ENCODE results near the gene SLC12A9.
A peak's percentile ranks its signal among the peaks of the same experiment; 100 is the strongest.

The SLC12A9 gene

GRCh38 chr7:100835903-100836811 lies 16.4 kb upstream of the SLC12A9 start (continued):
- TF ChIP-seq REST (tag by site-specific recombination; IDR thresholded peaks at IDR 0.05) (no peak), ZNF621 (tag by site-specific recombination; IDR thresholded peaks at IDR 0.05) (no peak), ZNF311 (tag by site-specific recombination; IDR thresholded peaks at IDR 0.05; ENCODE audit: borderline replicate concordance) (no peak), FEZF1 (tag by site-specific recombination; IDR thresholded peaks at IDR 0.05) (peak; percentile 41; the same call in 1 of the 2 replicates), SP7 (tag by site-specific recombination; IDR thresholded peaks at IDR 0.05) (0 out of 2 replicates have a peak, but pooled peaks have one; percentile 6), KLF1 (tag by site-specific recombination; IDR thresholded peaks at IDR 0.05) (peak; percentile 32; the same call in 1 of the 2 replicates), PRDM1 (tag by site-specific recombination; IDR thresholded peaks at IDR 0.05) (no peak), ZNF600 (tag by site-specific recombination; IDR thresholded peaks at IDR 0.05) (peak; percentile 49; the same call in 1 of the 2 replicates), ZNF624 (tag by site-specific recombination; IDR thresholded peaks at IDR 0.05) (no peak), TCF7L2 (IDR thresholded peaks at IDR 0.05; ENCODE audit: borderline replicate concordance, low read depth, low read length) (no peak), KLF8 (tag by site-specific recombination; IDR thresholded peaks at IDR 0.05) (peak; percentile 24; the same call in 1 of the 2 replicates)

GRCh38 chr7:100836812-100837098 lies 15.8 kb upstream of the SLC12A9 start:
- ChIA-PET POLR2A (interaction anchor here (1.4 to 2.8 kb wide), 4 partner anchors 9 to 131 kb away, joined by 5 to 13 read pairs (median 9); partner anchors contain the start of genes EPHB4, POP7, SRRT and UFSP1), CTCF (interaction anchor here (1.1 to 2.4 kb wide), 2 partner anchors 9 to 37 kb away, joined by 3 to 14 read pairs; partner anchors contain the start of gene EPHB4)
- H3K9me3 ChIP-seq (ENCODE audit: control insufficient read depth, insufficient read depth, low read depth, low read length) = no peaks in the 10 kb centered on the region
- H3K4me3 ChIP-seq (ENCODE audit: low read depth, low read length) = peak overlapping the region; percentile 28; the same call in 1 of the 2 replicates
- H3K36me3 ChIP-seq (ENCODE audit: control insufficient read depth in 2 of 2, insufficient read depth in 1 of 2, low read length in 2 of 2) = no peaks in the 10 kb centered on the region
- H3K27ac ChIP-seq (ENCODE audit: extremely low read depth, low read depth, low read length) = peak overlapping the region; percentile 91
- H3K4me1 ChIP-seq (ENCODE audit: control insufficient read depth, insufficient read depth, low read length) = peaks cover 9% of the 10 kb centered on the region
- TF ChIP-seq TSHZ1 (tag by site-specific recombination; IDR thresholded peaks at IDR 0.05; ENCODE audit: borderline replicate concordance) = no peak
- no peak for TF ChIP-seq ZNF48 (tag by site-specific recombination; IDR thresholded peaks at IDR 0.05)
- no peak for TF ChIP-seq ZNF26 (tag by site-specific recombination; IDR thresholded peaks at IDR 0.05)
- TF ChIP-seq ZNF513 (tag by site-specific recombination; IDR thresholded peaks at IDR 0.05) = no peak
- TF ChIP-seq SP3 (tag by site-specific recombination; IDR thresholded peaks at IDR 0.05) = no peak
- TF ChIP-seq ZNF549 (tag by site-specific recombination; IDR thresholded peaks at IDR 0.05) = no peak
- TF ChIP-seq ATF2 (tag by site-specific recombination; IDR thresholded peaks at IDR 0.05; ENCODE audit: low read depth) = no peak
- no peak for TF ChIP-seq ZBTB1 (tag by site-specific recombination; IDR thresholded peaks at IDR 0.05)
- no peak for TF ChIP-seq ZNF747 (tag by site-specific recombination; IDR thresholded peaks at IDR 0.05)
- no peak for TF ChIP-seq ZNF585B (tag by site-specific recombination; IDR thresholded peaks at IDR 0.05)
